Tibial nerve (tissue), 4 donors: ENCODE data around the gene PLEKHF1. TPM values are rescaled to one million over a fixed set of nuclear protein-coding genes. Genes with fewer than 3 reads are reported as not detected.

Source experiments
- DNase-seq, 2 donors: peaks; one replicate each; pipeline ENCODE4 v3.0.0-alpha.2; 2019; ENCODE audit warnings: low spot score in 2 of 2
- H3K27ac ChIP-seq, 4 donors: fragments of 200-600 bp; sonication (generic) in 3 of 4; one replicate each; pipeline ENCODE4 v1.5.1; 2017 to 2019; ENCODE audit warnings: mild to moderate bottlenecking in 1 of 4
- H3K27me3 ChIP-seq, 2 donors: fragments of 200-600 bp; sonication (generic) in 1 of 2; one replicate each; pipeline versions ENCODE4 v1.5.1 to v1.6.0; 2017 to 2019
- H3K36me3 ChIP-seq, 3 donors: fragments of 200-600 bp; sonication (generic); one replicate each; pipeline ENCODE4 v1.5.1; 2018 to 2019
- H3K4me1 ChIP-seq, 4 donors: fragments of 200-600 bp; sonication (generic) in 3 of 4; one replicate each; pipeline ENCODE4 v1.5.1; 2017 to 2019
- H3K4me3 ChIP-seq, 4 donors: fragments of 200-600 bp; sonication (generic) in 3 of 4; one replicate each; pipeline ENCODE4 v1.5.1; 2017 to 2019; ENCODE audit warnings: mild to moderate bottlenecking in 1 of 4, moderate library complexity in 1 of 4
- H3K9me3 ChIP-seq, 4 donors: fragments of 200-600 bp; sonication (generic) in 3 of 4; one replicate each; pipeline ENCODE4 v1.5.1; 2017 to 2019
- EP300 ChIP-seq, 2 donors: sonication (generic); formaldehyde crosslinking; IDR thresholded peaks; one replicate each; pipeline ENCODE4 v1.6.1; 2017; ENCODE audit warnings: antibody characterized with exemption in 2 of 2, mild to moderate bottlenecking in 1 of 2
- POLR2A ChIP-seq, 2 donors: fragments of 450-650 bp; IDR thresholded peaks; one replicate each; pipeline ENCODE4 v1.6.1; 2017; ENCODE audit warnings: antibody characterized with exemption in 2 of 2, mild to moderate bottlenecking in 2 of 2, moderate library complexity in 2 of 2
- WGBS, 2 donors: methylation state at CpG; one replicate each; pipeline ENCODE4 v1.1.5; 2018; 5-methylcytosine and 5-hydroxymethylcytosine counted together
- total RNA-seq, 4 donors: library from RNA; depleted of rRNA; stranded (reverse); fragments of >200 nt; gene quantifications; one replicate each; pipeline ENCODE4 v1.1.0, GENCODE V29; 2016
- TF ChIP-seq, protein P1 (sequence below), 5 experiments: fragments of 200-600 bp in 3 of 5; fragments of 450-650 bp in 2 of 5; sonication (generic) in 3 of 5; IDR thresholded peaks; one replicate each; pipeline ENCODE4 v1.5.1; 2016 to 2019; ENCODE audit warnings: antibody characterized with exemption in 5 of 5, mild to moderate bottlenecking in 3 of 5, moderate library complexity in 2 of 5

Gene PLEKHF1
- total RNA-seq, 4 donors from 2014 or later = 52.2 to 119 (median 89.0) TPM

DNA sequence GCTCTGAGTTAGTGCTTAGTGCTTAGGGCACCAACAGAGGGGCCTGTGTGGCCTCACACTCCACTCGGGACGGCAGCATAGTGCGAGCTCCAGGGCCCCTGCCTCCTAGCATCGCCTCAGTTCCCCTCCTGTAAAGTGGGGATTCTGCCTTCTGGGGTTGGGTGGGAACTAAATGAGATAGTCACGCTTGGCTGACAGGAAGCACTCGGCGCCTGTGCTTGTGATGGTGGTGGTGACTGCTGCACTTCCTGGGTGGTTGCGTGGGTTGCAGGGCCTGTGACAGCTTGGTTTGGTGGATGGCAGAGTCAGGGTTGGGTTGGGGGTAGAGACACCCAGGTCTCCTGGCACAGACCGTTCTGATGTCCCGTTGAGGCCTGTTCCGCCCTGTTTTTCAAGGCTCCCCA, 7.7 kb downstream of the PLEKHF1 start:
- DNase-seq = no peak
- peak overlapping the region in 3 of 4 donors; percentile 44 to 88 (median 64) for H3K27ac ChIP-seq
- H3K4me3 ChIP-seq = peak overlapping the region in 1 of 4 donors; percentile 5

DNA sequence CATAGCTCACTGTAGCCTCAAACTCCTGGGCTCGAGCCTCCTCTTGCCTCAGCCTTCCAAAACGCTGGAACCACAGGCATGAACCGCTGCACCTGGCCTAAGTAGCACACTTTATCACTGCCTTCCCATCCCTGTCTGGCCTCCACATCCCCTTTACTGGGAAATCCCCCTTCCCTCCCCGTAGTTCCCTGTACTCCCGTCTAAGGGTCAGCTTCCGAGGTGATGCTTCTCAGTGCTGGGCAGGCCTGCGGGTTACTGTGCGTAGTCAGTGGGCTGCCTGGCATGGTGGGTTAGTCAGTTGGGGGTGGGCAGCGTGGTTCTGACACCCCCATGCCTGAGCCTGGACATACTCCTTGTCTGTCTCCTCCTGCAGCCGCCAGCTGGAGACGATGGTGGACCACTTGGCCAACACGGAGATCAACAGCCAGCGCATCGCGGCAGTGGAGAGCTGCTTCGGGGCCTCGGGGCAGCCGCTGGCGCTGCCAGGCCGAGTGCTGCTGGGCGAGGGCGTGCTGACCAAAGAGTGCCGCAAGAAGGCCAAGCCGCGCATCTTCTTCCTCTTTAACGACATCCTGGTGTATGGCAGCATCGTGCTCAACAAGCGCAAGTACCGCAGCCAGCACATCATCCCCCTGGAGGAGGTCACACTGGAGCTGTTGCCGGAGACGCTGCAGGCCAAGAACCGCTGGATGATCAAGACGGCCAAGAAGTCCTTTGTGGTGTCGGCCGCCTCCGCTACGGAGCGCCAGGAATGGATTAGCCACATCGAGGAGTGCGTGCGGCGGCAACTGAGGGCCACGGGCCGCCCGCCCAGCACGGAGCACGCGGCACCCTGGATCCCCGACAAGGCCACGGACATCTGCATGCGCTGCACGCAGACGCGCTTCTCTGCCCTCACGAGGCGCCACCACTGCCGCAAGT, 8.4 kb downstream of the PLEKHF1 start:
- no peaks in the 10 kb centered on the region for H3K27me3 ChIP-seq
- WGBS, 2 donors = 93 to 94% methylated on average over 57 of the region's 57 CpGs
- no peaks in the 10 kb centered on the region for H3K9me3 ChIP-seq
- H3K36me3 ChIP-seq = peaks cover 0 to 37% (median 12%) of the 10 kb centered on the region in 3 donors
- H3K4me1 ChIP-seq = peaks cover 0 to 91% (median 66%) of the 10 kb centered on the region in 4 donors
- no peak overlapping the region for H3K4me3 ChIP-seq
- DNase-seq = no peak
- TF ChIP-seq EP300 (IDR thresholded peaks at IDR 0.05) = no peak
- TF ChIP-seq POLR2A (IDR thresholded peaks at IDR 0.05) = no peak
- TF ChIP-seq, protein P1, sequence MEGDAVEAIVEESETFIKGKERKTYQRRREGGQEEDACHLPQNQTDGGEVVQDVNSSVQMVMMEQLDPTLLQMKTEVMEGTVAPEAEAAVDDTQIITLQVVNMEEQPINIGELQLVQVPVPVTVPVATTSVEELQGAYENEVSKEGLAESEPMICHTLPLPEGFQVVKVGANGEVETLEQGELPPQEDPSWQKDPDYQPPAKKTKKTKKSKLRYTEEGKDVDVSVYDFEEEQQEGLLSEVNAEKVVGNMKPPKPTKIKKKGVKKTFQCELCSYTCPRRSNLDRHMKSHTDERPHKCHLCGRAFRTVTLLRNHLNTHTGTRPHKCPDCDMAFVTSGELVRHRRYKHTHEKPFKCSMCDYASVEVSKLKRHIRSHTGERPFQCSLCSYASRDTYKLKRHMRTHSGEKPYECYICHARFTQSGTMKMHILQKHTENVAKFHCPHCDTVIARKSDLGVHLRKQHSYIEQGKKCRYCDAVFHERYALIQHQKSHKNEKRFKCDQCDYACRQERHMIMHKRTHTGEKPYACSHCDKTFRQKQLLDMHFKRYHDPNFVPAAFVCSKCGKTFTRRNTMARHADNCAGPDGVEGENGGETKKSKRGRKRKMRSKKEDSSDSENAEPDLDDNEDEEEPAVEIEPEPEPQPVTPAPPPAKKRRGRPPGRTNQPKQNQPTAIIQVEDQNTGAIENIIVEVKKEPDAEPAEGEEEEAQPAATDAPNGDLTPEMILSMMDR (IDR thresholded peaks at IDR 0.05) = no peak
- H3K27ac ChIP-seq = peak overlapping the region in 3 of 4 donors; percentile 44 to 88 (median 69)

More for the DNA sequence above, 7.7 kb downstream of the PLEKHF1 start:
- H3K4me1 ChIP-seq = peaks cover 0 to 91% (median 66%) of the 10 kb centered on the region in 4 donors
- H3K36me3 ChIP-seq = peaks cover 0 to 38% (median 12%) of the 10 kb centered on the region in 3 donors
- no peaks in the 10 kb centered on the region for H3K9me3 ChIP-seq
- 84% methylated on average over 10 to 11 of the region's 11 CpGs for WGBS, 2 donors
- no peaks in the 10 kb centered on the region for H3K27me3 ChIP-seq
- TF ChIP-seq, protein P1 (IDR thresholded peaks at IDR 0.05) = no peak
- no peak for TF ChIP-seq EP300 (IDR thresholded peaks at IDR 0.05)
- TF ChIP-seq POLR2A (IDR thresholded peaks at IDR 0.05) = no peak

DNA sequence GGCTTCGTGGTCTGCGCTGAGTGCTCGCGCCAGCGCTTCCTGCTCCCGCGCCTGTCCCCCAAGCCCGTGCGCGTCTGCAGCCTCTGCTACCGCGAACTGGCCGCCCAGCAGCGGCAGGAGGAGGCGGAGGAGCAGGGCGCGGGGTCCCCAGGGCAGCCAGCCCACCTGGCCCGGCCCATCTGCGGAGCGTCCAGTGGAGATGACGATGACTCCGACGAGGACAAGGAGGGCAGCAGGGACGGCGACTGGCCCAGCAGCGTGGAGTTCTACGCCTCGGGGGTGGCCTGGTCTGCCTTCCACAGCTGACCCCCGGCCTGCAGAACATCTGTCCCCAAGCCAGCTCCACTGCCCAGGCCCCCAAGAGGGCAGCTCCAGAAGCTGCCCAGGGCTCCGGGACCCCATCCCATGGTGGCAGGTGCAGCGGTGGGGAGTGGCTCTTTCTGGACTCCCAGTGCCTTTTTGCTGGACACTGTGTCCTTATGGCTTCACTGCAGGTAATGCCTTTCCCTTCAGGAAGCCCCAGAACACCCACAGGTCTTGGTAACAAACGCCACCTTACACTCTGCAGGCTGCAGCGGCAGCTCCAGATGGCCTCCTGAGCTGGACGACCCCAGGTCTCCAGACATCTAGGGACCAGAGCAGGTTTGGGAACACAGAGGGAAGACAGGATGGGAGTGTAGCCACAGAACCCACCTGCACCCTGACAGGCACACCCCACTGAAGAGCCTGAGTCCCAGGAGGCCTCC, 9.3 kb downstream of the PLEKHF1 start:
- Histone ChIP-seq H3K4me3 (no peak overlapping the region), H3K36me3 (peaks cover 0 to 33% (median 12%) of the 10 kb centered on the region in 3 donors), H3K9me3 (no peaks in the 10 kb centered on the region), H3K27ac (peak overlapping the region; percentile 32 to 88 (median 62)), H3K27me3 (no peaks in the 10 kb centered on the region), H3K4me1 (peaks cover 0 to 91% (median 68%) of the 10 kb centered on the region in 4 donors)
- TF ChIP-seq POLR2A (IDR thresholded peaks at IDR 0.05) = no peak
- TF ChIP-seq, protein P1 (IDR thresholded peaks at IDR 0.05) = no peak
- no peak for TF ChIP-seq EP300 (IDR thresholded peaks at IDR 0.05)
- 94 to 96% methylated on average over 25 to 26 of the region's 34 CpGs for WGBS, 2 donors
- DNase-seq = no peak

DNA sequence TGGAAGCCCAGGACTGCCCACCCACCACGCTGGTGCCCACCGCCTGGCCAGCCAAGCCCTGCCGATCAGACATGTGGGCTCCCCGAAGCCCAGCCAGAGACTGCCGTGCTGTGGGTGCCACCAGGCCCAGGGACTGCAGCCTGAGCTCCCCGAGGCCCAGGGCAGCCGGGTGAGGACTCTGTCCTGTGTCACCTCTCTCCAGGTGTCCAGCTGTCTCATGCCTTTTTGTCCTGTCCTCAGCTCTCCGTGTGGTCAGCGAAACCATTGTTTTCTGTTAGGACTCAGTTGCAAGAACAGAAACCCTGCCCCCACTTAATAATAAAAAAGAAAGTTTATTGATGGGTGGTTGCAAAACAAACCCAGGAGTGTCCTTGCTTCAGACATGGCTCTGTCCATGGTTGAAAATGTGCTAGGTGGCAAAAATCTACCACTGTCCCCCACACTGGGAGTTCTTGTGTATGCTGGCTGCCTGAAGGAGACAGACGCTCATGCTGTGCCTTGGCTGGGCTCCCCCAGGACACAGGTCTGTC, 9.9 kb downstream of the PLEKHF1 start:
- H3K9me3 ChIP-seq = no peaks in the 10 kb centered on the region
- DNase-seq = no peak
- peaks cover 0 to 33% (median 12%) of the 10 kb centered on the region in 3 donors for H3K36me3 ChIP-seq
- no peaks in the 10 kb centered on the region for H3K27me3 ChIP-seq
- H3K4me3 ChIP-seq = no peak overlapping the region
- H3K4me1 ChIP-seq = peaks cover 0 to 94% (median 71%) of the 10 kb centered on the region in 4 donors
- H3K27ac ChIP-seq = peak overlapping the region; percentile 32 to 88 (median 62)
- TF ChIP-seq EP300 (IDR thresholded peaks at IDR 0.05) (no peak), POLR2A (IDR thresholded peaks at IDR 0.05) (no peak)
- TF ChIP-seq, protein P1 (IDR thresholded peaks at IDR 0.05) = no peak
- WGBS, 2 donors = 72 to 82% methylated on average over 5 to 6 of the region's 10 CpGs
